ENCODE measurements around the gene WWP2.

DNA sequence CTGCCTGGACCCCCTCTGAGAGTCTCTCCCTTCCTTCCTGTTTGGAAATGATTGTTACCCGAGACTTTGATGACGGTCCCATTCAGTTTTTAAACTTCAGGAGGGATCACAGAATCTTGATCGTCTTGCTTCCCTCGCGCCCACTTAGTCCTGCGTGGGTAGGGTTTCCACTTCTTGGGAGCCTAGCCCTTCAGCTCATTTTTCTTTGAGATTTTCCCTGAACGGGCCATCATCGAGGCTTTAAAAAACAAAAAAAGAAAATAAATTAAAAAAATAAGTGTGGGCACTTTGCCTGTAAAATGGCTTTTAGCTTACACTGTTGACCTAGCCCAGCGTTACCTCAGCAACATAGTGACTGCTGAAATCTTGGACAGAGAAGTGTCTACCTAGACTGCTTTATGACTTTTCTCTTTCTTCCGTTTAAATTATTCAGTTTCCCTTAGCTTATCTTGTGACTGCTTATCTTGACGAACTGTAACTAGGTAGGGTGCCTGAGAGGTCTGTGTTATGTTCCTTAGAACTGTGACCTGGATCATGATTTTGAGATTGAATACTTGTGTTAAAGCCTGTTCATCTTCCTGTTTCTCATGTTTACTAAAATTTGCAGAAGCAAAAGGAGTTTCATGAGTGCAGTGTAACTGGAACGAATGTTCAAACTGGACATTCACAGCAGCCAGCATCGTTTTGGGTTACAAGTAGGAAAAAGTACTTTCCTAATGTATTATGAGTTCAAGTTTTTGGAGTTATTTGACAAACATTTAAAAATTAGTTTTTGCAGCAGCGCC, 874 bp downstream of the WWP2 start:
- TF ChIP-seq CTCF (conservative IDR thresholded peaks at IDR 0.05; ENCODE audit: low read length) (no peak), EZH2phosphoT487 (IDR thresholded peaks at IDR 0.05; ENCODE audit: borderline replicate concordance, low read depth, low read length) (no peak)

All from OCI-LY7 (cell line).